ENCODE measurements around the gene CARD16. TPM values are rescaled to one million over a fixed set of nuclear protein-coding genes. Genes with fewer than 3 reads are reported as not detected.

The CARD16 gene
- total RNA-seq, 1 donor from 2014 or later, result 40.4 TPM

DNA sequence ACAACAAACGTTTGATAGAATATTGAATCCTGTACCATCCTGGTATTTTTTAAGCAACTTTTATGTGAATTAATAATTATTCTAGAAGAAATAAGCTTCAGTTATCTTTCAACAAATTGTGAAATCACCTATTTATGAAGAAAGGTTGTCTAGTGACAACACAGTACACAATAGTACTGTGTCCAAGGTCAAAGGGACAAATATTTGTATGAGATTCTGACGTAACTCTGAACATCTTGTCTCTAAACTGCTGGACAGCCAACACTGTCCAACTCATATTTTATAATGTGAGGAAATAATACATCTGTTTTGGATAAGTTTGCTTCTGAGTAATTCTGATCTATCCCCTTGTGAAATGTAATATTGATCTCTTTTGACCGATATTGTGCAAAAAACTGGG is 41.1 kb downstream of the CARD16 start:
- DNase-seq (ENCODE audit: low spot score), result no peak
- intact Hi-C loops (cut with DNase I), result no loop called here
- no peak for ATAC-seq

DNA sequence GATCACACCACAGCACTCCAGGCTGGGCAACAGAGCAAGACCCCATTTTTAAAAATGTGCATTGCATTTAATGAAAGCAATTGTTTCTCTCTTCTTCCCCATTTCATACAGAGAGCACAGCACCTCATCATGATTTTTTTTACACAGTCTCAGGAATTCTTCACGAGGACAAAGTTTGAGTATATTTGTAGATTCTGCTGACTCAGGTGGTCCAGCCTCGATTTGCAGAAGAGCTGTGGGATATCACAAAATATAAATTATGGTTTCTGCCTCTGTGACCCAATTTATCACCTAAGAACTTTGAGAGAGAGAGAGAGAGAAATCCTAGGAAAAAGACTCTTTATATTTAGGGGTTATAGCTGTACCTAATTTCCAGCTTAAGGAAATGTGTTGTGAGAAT is 42.0 kb downstream of the CARD16 start:
- intact Hi-C loops (cut with DNase I), result no loop called here
- ATAC-seq (no peak), DNase-seq (ENCODE audit: low spot score) (no peak)

DNA sequence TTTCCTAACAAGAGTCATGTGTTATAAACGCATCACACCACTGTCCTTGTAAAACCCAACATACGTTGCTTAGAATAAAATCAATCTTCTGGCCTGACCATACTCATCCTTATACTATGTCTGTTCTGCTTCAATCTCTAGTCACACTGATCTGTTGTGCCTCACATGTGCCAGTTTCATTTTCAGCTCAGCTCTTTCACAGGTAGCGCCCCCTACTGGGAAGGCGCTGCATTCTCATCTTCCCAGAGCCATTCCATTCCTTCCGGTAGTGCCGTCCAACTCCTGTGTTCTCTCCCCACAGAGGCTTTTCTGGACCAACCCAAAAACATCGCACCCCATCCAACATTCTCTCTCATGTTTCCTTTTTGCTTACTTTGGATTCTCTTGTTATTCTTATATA is 44.3 kb downstream of the CARD16 start:
- DNase-seq (ENCODE audit: low spot score) (no peak), ATAC-seq (peak; percentile 44)

DNA sequence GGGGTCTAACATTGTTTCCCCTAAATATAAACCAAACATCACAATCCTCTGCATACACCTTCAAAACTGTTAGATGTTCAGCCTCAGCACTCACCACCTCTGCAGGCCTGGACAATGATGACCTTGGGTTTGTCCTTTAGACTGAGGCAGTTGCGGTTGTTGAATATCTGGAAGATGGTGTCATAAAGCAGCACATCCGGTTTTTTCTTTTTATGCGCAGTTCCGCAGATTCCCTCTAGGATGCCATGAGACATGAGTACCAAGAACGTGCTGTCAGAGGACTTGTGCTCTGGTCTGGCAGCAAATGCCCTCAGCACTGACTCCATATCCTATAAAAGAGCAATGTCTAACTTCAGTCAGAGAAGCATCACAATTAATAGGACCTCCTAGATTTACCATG is 45.0 kb downstream of the CARD16 start:
- DNase-seq (ENCODE audit: low spot score) (no peak), ATAC-seq (no peak)
- intact Hi-C loops (cut with DNase I), result no loop called here

More for the DNA sequence above, 44.3 kb downstream of the CARD16 start:
- intact Hi-C loops (cut with DNase I), result no loop called here

DNA sequence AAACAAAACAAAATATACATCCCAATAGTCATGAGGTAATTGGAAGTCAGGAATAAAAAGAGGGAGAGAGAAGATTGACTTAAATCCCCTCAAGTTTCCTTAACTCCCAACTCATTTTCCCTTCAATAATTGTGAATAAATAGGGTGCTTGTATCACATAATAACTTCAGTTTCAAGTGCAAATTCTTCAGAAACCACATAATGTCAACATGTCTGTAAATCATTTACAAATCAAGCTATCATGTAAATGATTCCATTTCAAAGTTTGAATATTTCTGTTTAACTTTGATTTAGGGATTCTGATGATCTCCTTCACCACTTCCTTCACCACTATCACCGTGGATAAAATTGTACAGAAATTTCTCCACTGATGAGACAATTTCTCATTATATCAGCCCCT is 45.4 kb downstream of the CARD16 start:
- no peak for ATAC-seq

DNA sequence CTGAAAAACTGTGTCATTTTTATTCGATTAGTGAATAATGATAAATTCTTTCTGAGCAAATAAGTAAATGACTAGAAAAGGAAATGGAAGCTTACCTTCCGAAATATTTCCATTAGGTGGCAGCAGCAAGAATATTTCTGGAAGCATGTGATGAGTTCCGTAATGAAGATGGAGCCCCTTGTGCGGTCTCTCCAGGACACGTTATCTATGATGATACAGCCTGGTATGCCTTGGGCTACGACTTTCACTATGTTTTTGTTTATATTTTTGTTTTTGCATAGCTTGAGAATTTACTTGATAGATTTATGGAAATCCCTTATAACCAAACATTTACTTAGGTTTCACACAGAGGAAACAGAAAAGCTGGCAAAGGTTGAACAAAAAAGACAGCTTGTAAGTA is 47.8 kb downstream of the CARD16 start:
- ATAC-seq (no peak), DNase-seq (ENCODE audit: low spot score) (no peak)
- intact Hi-C loops (cut with DNase I), result no loop called here

More for the DNA sequence above, 45.4 kb downstream of the CARD16 start:
- intact Hi-C loops (cut with DNase I), result no loop called here
- no peak for DNase-seq (ENCODE audit: low spot score)

DNA sequence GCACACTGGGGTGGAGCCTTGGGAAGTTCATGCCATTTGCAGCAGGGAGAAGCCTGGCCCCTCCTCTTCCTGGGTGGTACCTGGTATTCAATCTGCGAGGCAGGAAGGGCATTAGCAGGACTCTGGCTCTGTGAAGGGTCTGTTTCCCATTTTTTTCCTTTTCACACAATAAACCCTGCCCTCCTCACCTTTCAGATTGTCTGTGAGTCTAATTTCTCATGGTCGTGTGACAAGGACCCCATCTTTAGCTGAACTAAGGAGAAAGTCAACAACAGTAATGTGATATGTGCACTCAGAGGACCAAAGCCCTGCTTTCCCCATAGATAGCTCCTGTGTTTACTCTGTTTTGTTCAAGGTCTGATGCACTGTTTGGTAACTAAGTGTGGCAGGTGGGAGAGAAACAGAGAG is 50.1 kb downstream of the CARD16 start:
- intact Hi-C loops (cut with DNase I), result no loop called here
- no peak for DNase-seq (ENCODE audit: low spot score)
- ATAC-seq, result no peak

DNA sequence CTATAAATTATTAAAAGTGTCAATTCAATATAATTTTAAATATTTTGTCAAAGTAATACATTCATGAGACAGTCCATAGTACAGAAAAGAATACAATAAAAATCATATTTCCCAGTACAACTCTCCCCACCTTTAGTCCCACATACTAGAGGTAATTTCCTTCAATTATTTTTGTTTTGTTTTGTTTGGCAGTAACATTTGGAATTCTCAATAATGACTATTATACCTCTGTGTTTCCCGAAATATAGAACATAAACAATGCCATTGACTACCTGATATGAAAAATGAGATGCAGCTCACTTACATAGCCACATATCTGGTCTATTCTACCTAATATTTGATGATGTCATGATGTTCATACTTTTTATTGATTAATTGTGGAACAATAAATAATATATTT is 52.4 kb downstream of the CARD16 start:
- no peak for ATAC-seq
- intact Hi-C loops (cut with DNase I), result no loop called here
- DNase-seq (ENCODE audit: low spot score), result no peak

DNA sequence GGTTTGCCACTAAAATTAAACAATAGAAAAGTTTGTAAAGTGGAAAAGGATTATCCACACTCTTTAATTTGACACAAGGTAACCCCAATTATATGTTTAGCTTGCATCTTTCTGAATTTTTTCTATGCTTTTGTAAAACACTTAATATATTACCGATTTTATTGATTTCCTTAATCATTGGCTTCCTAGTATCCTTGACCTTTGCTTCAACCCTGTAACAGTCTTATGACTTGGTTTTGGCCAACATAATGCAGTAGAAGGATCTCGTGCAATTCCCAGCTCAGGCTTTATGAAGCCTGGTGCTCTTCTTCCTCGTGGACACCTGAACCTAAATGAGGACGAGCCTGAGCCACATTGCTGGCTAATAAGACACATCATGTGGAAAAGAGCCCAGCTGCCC is 53.1 kb downstream of the CARD16 start:
- DNase-seq (ENCODE audit: low spot score) (no peak), ATAC-seq (no peak)
- intact Hi-C loops (cut with DNase I), result no loop called here

Other genes with a start within 250 kb of the CARD16 start
- gene CASP12, start 146.9 kb downstream of the CARD16 start, total RNA-seq, result 2.3 TPM
- 68.1 TPM for gene CASP4, start 76.8 kb downstream of the CARD16 start, total RNA-seq
- gene CASP5, start 22.2 kb downstream of the CARD16 start, total RNA-seq, result 0.76 TPM
- 31.9 TPM for gene CASP1, start 10.2 kb downstream of the CARD16 start, total RNA-seq
- gene CARD18, start 94.4 kb upstream of the CARD16 start, total RNA-seq, result not detected

Measured in sciatic nerve (tissue), 2 donors.